Type B pancreatic cell (in vitro differentiated cells): ENCODE results near the gene ITGA5. TPM values are rescaled to one million over a fixed set of nuclear protein-coding genes. Genes with fewer than 3 reads are reported as not detected.

ENCODE experiments used
- DNase-seq: peaks from one replicate; pipeline ENCODE4 v3.0.0; 2021; ENCODE audit warnings: mixed read lengths; ENCODE audit not compliant: unreplicated experiment; ENCODE audit errors: extremely low spot score
- H3K27ac Mint-ChIP-seq: 2 replicates; pipeline ENCODE4 v1.8.0; 2021; ENCODE audit warnings: mild to moderate bottlenecking, mixed read lengths
- H3K27me3 Mint-ChIP-seq: 2 replicates; pipeline ENCODE4 v1.8.0; 2021; ENCODE audit warnings: mixed read lengths
- H3K36me3 Mint-ChIP-seq: 2 replicates; pipeline ENCODE4 v1.8.0; 2021; ENCODE audit warnings: mixed read lengths
- H3K4me1 Mint-ChIP-seq: one replicate; pipeline ENCODE4 v1.8.0; 2021; ENCODE audit warnings: mixed read lengths; ENCODE audit not compliant: unreplicated experiment
- H3K4me3 Mint-ChIP-seq: 2 replicates; pipeline ENCODE4 v1.8.0; 2021; ENCODE audit warnings: mild to moderate bottlenecking, mixed read lengths
- H3K9me3 Mint-ChIP-seq: 2 replicates; pipeline ENCODE4 v1.8.0; 2021; ENCODE audit warnings: mixed read lengths
- CTCF ChIP-seq: fragments of 200-600 bp; sonication (generic); conservative IDR thresholded peaks from 2 replicates; pipeline ENCODE4 v1.5.0; 2021; ENCODE audit warnings: antibody characterized with exemption, mild to moderate bottlenecking
- total RNA-seq: library from RNA; stranded (reverse); gene quantifications from 2 replicates; pipeline ENCODE4 v1.2.1, GENCODE V29; 2021; ENCODE audit warnings: low replicate concordance

The ITGA5 gene
- total RNA-seq, 1 donor from 2014 or later: 25.9 TPM

DNA sequence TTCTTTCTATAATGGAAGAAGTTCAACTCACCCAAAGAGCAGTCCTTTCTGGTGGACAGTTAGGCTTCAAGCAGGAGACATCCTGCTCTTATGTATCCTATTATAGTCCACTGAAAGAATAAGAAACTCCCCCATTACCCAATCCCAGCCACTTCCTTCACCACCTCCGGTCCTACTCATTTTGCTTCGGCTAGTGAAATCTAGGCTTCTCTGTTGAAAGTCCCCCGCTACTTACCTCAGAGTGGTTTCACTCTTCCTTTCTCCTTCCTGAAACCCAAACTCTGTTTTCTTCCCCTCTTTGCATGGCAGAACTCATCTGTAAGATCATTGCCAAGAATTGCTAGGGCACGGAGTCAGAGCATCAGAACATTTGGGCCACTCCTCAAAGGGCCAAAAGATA is 54.7 kb downstream of the ITGA5 start, which contains the start of gene GPR84:
GPR84 (minus strand) TSS at position 74 of the 400 bp plus-strand sequence. CDS start 635 bp downstream, outside the sequence.
- Mint-ChIP-seq H3K27me3 (peaks cover 20% of the 10 kb centered on the region), H3K27ac (no peak within 1 kb of the TSS), H3K36me3 (no peaks in the 10 kb centered on the region), H3K4me1 (peaks cover 32% of the 10 kb centered on the region), H3K9me3 (no peaks in the 10 kb centered on the region), H3K4me3 (no peak within 1 kb of the TSS)
- DNase-seq: no peak
- TF ChIP-seq CTCF: no peak

GRCh38 chr12:54363618-54364017 is 55.4 kb downstream of the ITGA5 start:
- Mint-ChIP-seq H3K4me3 (no peak overlapping the region), H3K27ac (no peak overlapping the region), H3K9me3 (no peaks in the 10 kb centered on the region), H3K27me3 (peaks cover 15% of the 10 kb centered on the region), H3K36me3 (no peaks in the 10 kb centered on the region), H3K4me1 (peaks cover 24% of the 10 kb centered on the region)
- no peak for TF ChIP-seq CTCF
- DNase-seq: no peak

DNA sequence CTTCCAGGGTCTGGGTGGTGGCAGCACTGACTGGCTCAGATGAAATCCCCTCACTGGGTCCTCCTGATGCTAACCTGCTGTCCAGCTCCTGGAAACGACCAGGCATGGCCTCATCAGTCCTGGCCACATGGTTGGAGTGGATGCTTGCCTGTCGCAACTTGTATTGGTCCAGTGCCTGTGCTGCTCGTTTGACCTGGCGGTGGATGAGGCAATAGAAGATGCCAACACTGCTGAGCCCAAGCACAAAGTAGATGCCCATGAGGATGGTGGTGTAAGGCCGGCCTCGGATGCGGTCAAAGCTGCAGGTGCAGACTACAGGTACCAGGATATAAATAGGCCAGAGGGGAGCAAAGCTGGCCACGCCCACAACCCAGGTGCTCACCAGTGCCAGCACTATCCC is 56.0 kb downstream of the ITGA5 start:
- no peak for DNase-seq
- Mint-ChIP-seq H3K9me3 (no peaks in the 10 kb centered on the region), H3K4me1 (peaks cover 18% of the 10 kb centered on the region), H3K36me3 (no peaks in the 10 kb centered on the region), H3K27ac (no peak overlapping the region), H3K27me3 (peaks cover 15% of the 10 kb centered on the region), H3K4me3 (no peak overlapping the region)
- TF ChIP-seq CTCF: no peak

DNA sequence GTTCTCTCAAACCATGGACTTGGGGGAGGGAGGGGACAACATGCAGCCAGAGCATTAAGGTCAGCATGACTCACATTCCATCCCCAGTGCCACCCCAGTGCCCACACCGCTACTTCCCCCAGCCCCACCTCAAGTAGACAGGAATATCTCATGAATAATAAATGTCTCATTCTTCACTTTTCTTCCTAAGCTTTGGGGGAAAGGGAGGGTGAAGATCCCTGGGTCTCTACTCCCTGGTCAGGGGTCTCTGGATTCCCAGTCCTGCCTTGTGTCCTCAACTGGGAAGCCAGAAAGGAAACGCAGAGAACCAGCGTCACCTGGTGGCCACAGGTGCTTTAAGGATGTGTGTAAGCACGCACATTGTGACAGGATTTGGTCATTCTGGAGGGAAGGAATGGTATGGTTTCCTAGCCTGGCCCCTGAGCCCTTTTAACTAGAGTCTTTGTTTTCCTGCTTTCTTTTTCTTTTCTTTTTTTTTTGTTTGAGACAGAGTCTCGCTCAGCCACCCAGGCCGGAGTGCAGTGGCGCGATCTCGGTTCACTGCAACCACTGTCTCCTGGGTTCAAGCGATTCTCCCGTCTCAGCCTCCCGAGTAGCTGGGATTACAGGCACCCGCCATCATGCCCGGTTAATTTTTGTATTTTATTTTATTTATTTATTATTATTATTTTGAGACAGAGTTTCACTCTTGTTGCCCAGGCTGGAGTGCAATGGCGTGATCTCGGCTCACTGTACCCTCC is 58.2 kb downstream of the ITGA5 start:
- peaks cover 24% of the 10 kb centered on the region for H3K4me1 Mint-ChIP-seq
- no peaks in the 10 kb centered on the region for H3K9me3 Mint-ChIP-seq
- TF ChIP-seq CTCF: peak; percentile 96
- peak overlapping the region; percentile 80 for H3K4me3 Mint-ChIP-seq
- DNase-seq: peak; percentile 84
- H3K27ac Mint-ChIP-seq: peak overlapping the region; percentile 91
- peaks cover 15% of the 10 kb centered on the region for H3K27me3 Mint-ChIP-seq
- H3K36me3 Mint-ChIP-seq: no peaks in the 10 kb centered on the region

DNA sequence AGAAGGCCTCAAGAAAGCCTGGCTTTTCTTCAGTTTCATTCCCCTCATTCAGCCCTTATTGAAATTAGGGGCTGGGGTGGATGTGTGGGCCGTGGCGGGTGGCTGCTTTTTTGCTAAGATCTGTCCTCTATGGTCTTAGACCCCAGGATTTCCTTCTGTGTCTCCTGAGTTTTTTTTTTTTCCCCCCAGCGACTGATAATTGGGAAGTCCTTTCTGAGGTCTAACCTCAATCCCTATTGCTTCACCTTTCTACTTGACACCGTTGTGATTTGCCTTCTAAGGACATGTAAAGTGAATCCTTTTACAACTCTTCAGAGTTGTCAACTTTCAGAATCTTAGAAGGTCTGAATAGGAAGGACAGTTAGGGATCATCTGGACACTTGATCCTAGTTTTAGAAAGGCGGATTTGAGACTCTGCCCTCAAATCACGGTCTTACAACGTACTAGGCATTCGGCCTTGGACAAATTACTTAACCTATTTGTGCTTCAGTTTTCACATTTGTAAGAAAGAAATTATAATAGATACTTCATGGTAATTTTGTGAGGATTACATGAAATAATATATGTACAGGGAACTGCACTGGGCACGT is 59.2 kb downstream of the ITGA5 start:
- H3K27ac Mint-ChIP-seq: peak overlapping the region; percentile 91
- H3K36me3 Mint-ChIP-seq: no peaks in the 10 kb centered on the region
- peaks cover 34% of the 10 kb centered on the region for H3K4me1 Mint-ChIP-seq
- no peak overlapping the region for H3K4me3 Mint-ChIP-seq
- peaks cover 14% of the 10 kb centered on the region for H3K27me3 Mint-ChIP-seq
- H3K9me3 Mint-ChIP-seq: no peaks in the 10 kb centered on the region
- DNase-seq: no peak
- no peak for TF ChIP-seq CTCF
